Measurements from ENCODE around the gene SLIT3.

DNA sequence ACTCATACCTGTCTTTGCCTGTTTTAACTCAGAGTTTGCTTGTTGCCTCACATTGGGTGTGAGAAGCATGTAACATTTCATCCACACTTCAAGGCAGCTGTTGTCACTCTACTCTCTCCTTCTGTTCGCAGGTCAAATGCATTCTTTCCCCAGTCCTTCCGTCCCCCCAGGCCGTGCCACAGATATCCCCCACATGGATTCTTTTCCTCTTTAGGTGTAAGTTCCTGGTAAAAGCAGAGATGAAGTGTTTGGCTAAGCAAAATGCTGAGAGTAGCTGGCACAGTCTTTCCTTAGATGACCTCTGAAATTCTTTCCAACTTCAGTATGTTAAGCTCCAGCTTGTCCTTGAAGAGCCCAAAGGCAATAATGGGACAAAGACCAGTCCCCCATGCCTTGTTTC is 328.2 kb downstream of the SLIT3 start:
- TF ChIP-seq, protein P1, sequence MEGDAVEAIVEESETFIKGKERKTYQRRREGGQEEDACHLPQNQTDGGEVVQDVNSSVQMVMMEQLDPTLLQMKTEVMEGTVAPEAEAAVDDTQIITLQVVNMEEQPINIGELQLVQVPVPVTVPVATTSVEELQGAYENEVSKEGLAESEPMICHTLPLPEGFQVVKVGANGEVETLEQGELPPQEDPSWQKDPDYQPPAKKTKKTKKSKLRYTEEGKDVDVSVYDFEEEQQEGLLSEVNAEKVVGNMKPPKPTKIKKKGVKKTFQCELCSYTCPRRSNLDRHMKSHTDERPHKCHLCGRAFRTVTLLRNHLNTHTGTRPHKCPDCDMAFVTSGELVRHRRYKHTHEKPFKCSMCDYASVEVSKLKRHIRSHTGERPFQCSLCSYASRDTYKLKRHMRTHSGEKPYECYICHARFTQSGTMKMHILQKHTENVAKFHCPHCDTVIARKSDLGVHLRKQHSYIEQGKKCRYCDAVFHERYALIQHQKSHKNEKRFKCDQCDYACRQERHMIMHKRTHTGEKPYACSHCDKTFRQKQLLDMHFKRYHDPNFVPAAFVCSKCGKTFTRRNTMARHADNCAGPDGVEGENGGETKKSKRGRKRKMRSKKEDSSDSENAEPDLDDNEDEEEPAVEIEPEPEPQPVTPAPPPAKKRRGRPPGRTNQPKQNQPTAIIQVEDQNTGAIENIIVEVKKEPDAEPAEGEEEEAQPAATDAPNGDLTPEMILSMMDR (IDR thresholded peaks at IDR 0.05 in 2 of 3, conservative IDR thresholded peaks at IDR 0.05 in 1 of 3; ENCODE audit: borderline replicate concordance in 1 of 3, insufficient read depth in 1 of 3, low read depth in 2 of 3, low read length in 2 of 3): no peak
- TF ChIP-seq ELF1 (IDR thresholded peaks at IDR 0.05; ENCODE audit: borderline replicate concordance, low read depth) (no peak), POLR2AphosphoS5 (IDR thresholded peaks at IDR 0.05; ENCODE audit: low read depth, low read length) (no peak), SRF (IDR thresholded peaks at IDR 0.05; ENCODE audit: low read depth) (no peak), RAD21 (IDR thresholded peaks at IDR 0.05; ENCODE audit: low read depth) (no peak), CEBPB (IDR thresholded peaks at IDR 0.05; ENCODE audit: low read depth) (no peak), EZH2phosphoT487 (IDR thresholded peaks at IDR 0.05; ENCODE audit: borderline replicate concordance) (no peak), SP1 (IDR thresholded peaks at IDR 0.05; ENCODE audit: low read depth) (no peak), EGR1 (IDR thresholded peaks at IDR 0.05; ENCODE audit: low read depth) (no peak), CBX3 (IDR thresholded peaks at IDR 0.05; ENCODE audit: low read depth) (no peak)
- TF ChIP-seq, protein P2, sequence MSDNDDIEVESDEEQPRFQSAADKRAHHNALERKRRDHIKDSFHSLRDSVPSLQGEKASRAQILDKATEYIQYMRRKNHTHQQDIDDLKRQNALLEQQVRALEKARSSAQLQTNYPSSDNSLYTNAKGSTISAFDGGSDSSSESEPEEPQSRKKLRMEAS (IDR thresholded peaks at IDR 0.05): no peak
- TF ChIP-seq, protein P3, sequence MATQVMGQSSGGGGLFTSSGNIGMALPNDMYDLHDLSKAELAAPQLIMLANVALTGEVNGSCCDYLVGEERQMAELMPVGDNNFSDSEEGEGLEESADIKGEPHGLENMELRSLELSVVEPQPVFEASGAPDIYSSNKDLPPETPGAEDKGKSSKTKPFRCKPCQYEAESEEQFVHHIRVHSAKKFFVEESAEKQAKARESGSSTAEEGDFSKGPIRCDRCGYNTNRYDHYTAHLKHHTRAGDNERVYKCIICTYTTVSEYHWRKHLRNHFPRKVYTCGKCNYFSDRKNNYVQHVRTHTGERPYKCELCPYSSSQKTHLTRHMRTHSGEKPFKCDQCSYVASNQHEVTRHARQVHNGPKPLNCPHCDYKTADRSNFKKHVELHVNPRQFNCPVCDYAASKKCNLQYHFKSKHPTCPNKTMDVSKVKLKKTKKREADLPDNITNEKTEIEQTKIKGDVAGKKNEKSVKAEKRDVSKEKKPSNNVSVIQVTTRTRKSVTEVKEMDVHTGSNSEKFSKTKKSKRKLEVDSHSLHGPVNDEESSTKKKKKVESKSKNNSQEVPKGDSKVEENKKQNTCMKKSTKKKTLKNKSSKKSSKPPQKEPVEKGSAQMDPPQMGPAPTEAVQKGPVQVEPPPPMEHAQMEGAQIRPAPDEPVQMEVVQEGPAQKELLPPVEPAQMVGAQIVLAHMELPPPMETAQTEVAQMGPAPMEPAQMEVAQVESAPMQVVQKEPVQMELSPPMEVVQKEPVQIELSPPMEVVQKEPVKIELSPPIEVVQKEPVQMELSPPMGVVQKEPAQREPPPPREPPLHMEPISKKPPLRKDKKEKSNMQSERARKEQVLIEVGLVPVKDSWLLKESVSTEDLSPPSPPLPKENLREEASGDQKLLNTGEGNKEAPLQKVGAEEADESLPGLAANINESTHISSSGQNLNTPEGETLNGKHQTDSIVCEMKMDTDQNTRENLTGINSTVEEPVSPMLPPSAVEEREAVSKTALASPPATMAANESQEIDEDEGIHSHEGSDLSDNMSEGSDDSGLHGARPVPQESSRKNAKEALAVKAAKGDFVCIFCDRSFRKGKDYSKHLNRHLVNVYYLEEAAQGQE (IDR thresholded peaks at IDR 0.05; ENCODE audit: low read depth): no peak
- TF ChIP-seq, protein P4, sequence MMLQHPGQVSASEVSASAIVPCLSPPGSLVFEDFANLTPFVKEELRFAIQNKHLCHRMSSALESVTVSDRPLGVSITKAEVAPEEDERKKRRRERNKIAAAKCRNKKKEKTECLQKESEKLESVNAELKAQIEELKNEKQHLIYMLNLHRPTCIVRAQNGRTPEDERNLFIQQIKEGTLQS (IDR thresholded peaks at IDR 0.05): no peak

Data from HCT116 (cell line).